ENCODE data around the gene ARHGAP11A. TPM values are rescaled to one million over a fixed set of nuclear protein-coding genes. Genes with fewer than 3 reads are reported as not detected.

ARHGAP11A gene
- total RNA-seq, 1 experiment from 2014 or later = 93.0 TPM

GRCh38 chr15:32636908-32637567 is 21.7 kb downstream of the ARHGAP11A start:
- no peak for TF ChIP-seq ZNF423 (CRISPR knock-in tag; IDR thresholded peaks at IDR 0.05)
- H3K27ac Mint-ChIP-seq = no peak overlapping the region
- peaks cover 11% of the 10 kb centered on the region for H3K4me1 Mint-ChIP-seq
- no peaks in the 10 kb centered on the region for H3K27me3 Mint-ChIP-seq (ENCODE audit: low read depth)
- peaks cover 53% of the 10 kb centered on the region for H3K36me3 Mint-ChIP-seq
- ChIA-PET CTCF (no interaction called here), POLR2A (no interaction called here)
- H3K9me3 Mint-ChIP-seq = no peaks in the 10 kb centered on the region
- DNase-seq (ENCODE audit: low spot score) = no peak
- ATAC-seq = no peak
- H3K4me3 Mint-ChIP-seq = no peak overlapping the region

GRCh38 chr15:32637704-32638103 is 22.4 kb downstream of the ARHGAP11A start:
- Mint-ChIP-seq H3K27ac (no peak overlapping the region), H3K4me1 (peaks cover 13% of the 10 kb centered on the region), H3K4me3 (no peak overlapping the region), H3K27me3 (ENCODE audit: low read depth) (no peaks in the 10 kb centered on the region), H3K9me3 (no peaks in the 10 kb centered on the region), H3K36me3 (peaks cover 53% of the 10 kb centered on the region)
- POLR2A ChIA-PET = no interaction called here
- ATAC-seq (no peak), DNase-seq (ENCODE audit: low spot score) (no peak)
- CTCF ChIA-PET = no interaction called here
- TF ChIP-seq, protein P1, sequence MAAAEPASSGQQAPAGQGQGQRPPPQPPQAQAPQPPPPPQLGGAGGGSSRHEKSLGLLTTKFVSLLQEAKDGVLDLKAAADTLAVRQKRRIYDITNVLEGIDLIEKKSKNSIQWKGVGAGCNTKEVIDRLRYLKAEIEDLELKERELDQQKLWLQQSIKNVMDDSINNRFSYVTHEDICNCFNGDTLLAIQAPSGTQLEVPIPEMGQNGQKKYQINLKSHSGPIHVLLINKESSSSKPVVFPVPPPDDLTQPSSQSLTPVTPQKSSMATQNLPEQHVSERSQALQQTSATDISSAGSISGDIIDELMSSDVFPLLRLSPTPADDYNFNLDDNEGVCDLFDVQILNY (CRISPR knock-in tag; IDR thresholded peaks at IDR 0.05) = no peak
- TF ChIP-seq JAZF1 (CRISPR knock-in tag; IDR thresholded peaks at IDR 0.05) (no peak), NR2C2 (CRISPR knock-in tag; IDR thresholded peaks at IDR 0.05) (no peak), NFE2L1 (CRISPR knock-in tag; IDR thresholded peaks at IDR 0.05) (no peak), ZNF423 (CRISPR knock-in tag; IDR thresholded peaks at IDR 0.05) (no peak), PRRX2 (CRISPR knock-in tag; IDR thresholded peaks at IDR 0.05) (no peak), FOXJ3 (CRISPR knock-in tag; IDR thresholded peaks at IDR 0.05; ENCODE audit: borderline replicate concordance) (no peak), NFYB (CRISPR knock-in tag; conservative IDR thresholded peaks at IDR 0.05; ENCODE audit: low read depth) (no peak), TEAD4 (CRISPR knock-in tag; IDR thresholded peaks at IDR 0.05) (no peak), ZNF317 (CRISPR knock-in tag; IDR thresholded peaks at IDR 0.05; ENCODE audit: borderline replicate concordance, low read depth) (no peak), JUN (CRISPR knock-in tag; IDR thresholded peaks at IDR 0.05) (no peak), ETV6 (CRISPR knock-in tag; IDR thresholded peaks at IDR 0.05) (no peak), ZNF512 (CRISPR knock-in tag; IDR thresholded peaks at IDR 0.05; ENCODE audit: borderline replicate concordance) (no peak), OVOL2 (CRISPR knock-in tag; IDR thresholded peaks at IDR 0.05; ENCODE audit: borderline replicate concordance) (no peak), ZNF532 (CRISPR knock-in tag; IDR thresholded peaks at IDR 0.05; ENCODE audit: borderline replicate concordance) (no peak)
- TF ChIP-seq, protein P2, sequence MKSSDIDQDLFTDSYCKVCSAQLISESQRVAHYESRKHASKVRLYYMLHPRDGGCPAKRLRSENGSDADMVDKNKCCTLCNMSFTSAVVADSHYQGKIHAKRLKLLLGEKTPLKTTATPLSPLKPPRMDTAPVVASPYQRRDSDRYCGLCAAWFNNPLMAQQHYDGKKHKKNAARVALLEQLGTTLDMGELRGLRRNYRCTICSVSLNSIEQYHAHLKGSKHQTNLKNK (CRISPR knock-in tag; IDR thresholded peaks at IDR 0.05) = no peak
- TF ChIP-seq, protein P3, sequence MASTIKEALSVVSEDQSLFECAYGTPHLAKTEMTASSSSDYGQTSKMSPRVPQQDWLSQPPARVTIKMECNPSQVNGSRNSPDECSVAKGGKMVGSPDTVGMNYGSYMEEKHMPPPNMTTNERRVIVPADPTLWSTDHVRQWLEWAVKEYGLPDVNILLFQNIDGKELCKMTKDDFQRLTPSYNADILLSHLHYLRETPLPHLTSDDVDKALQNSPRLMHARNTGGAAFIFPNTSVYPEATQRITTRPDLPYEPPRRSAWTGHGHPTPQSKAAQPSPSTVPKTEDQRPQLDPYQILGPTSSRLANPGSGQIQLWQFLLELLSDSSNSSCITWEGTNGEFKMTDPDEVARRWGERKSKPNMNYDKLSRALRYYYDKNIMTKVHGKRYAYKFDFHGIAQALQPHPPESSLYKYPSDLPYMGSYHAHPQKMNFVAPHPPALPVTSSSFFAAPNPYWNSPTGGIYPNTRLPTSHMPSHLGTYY (CRISPR knock-in tag; IDR thresholded peaks at IDR 0.05) = no peak
